Measurements from ENCODE around the gene PHACTR4.
"Not testable (repeated sequence)": the region's sequence is repeated elsewhere in the genome, so short reads cannot be mapped to it uniquely, and the experiment has no call there.

Gene PHACTR4

GRCh38 chr1:28457678-28458077, 88.1 kb downstream of the PHACTR4 start:
- in situ Hi-C loops (cut with MboI; ENCODE audit: low pct_unique_long_range_greater_than_20kb, low sequenced_read_pairs, unreplicated experiment) = no loop called here
- DNase-seq (ENCODE audit: low spot score) = no peak
- TF ChIP-seq, protein P1, sequence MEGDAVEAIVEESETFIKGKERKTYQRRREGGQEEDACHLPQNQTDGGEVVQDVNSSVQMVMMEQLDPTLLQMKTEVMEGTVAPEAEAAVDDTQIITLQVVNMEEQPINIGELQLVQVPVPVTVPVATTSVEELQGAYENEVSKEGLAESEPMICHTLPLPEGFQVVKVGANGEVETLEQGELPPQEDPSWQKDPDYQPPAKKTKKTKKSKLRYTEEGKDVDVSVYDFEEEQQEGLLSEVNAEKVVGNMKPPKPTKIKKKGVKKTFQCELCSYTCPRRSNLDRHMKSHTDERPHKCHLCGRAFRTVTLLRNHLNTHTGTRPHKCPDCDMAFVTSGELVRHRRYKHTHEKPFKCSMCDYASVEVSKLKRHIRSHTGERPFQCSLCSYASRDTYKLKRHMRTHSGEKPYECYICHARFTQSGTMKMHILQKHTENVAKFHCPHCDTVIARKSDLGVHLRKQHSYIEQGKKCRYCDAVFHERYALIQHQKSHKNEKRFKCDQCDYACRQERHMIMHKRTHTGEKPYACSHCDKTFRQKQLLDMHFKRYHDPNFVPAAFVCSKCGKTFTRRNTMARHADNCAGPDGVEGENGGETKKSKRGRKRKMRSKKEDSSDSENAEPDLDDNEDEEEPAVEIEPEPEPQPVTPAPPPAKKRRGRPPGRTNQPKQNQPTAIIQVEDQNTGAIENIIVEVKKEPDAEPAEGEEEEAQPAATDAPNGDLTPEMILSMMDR (IDR thresholded peaks at IDR 0.05; ENCODE audit: extremely low read depth, insufficient read depth, missing control alignments) = no peak

DNA sequence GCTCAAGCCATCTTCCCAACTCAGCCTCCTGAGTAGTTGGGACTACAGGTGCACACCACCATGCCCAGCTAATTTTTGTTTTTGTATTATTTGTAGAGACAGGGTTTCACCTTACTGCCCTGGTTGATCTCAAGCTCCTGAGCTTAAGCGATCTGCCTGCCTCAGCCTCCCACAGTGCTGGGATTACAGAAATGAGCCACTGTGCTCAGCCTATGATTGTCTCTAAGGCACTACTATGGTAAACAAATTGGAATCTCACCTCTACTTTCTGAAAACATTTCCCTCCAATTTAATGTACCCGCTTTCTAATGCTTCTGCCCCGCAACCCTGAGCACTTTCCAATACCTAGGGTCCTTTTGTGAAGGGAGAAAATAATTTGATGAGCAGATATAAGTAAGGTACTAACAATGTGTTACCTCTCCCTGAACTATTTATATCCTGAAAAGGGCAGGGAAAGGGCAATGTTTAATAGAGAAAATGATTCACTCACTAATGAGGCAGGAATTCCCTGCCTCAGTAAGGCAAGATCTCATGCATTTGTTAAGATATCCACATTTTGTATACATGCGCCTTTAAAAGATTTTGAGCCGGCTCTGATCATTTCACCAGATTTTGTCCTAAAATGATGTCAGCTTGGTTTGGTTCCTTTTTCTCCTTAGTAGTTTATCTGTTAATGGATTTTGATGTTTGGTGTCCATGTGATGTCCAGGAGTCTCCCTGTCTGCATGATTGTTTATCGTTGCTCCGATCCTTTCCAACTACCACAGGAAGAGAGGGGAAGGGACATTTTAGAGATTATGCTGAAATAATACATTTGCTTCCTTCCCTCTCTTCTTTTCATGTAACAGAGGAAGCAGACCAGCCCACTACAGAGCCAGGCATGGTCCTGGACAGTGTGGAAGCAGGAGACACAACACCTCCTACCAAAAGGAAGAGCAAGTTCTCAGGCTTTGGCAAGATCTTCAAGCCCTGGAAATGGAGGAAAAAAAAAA, 89.0 kb downstream of the PHACTR4 start:
- TF ChIP-seq, protein P1 (IDR thresholded peaks at IDR 0.05; ENCODE audit: extremely low read depth, insufficient read depth, missing control alignments) = no peak
- in situ Hi-C loops (cut with MboI; ENCODE audit: low pct_unique_long_range_greater_than_20kb, low sequenced_read_pairs, unreplicated experiment) = no loop called here
- DNase-seq (ENCODE audit: low spot score) = no peak

GRCh38 chr1:28466226-28466778, 96.8 kb downstream of the PHACTR4 start:
- in situ Hi-C loops (cut with MboI; ENCODE audit: low pct_unique_long_range_greater_than_20kb, low sequenced_read_pairs, unreplicated experiment) = no loop called here

DNA sequence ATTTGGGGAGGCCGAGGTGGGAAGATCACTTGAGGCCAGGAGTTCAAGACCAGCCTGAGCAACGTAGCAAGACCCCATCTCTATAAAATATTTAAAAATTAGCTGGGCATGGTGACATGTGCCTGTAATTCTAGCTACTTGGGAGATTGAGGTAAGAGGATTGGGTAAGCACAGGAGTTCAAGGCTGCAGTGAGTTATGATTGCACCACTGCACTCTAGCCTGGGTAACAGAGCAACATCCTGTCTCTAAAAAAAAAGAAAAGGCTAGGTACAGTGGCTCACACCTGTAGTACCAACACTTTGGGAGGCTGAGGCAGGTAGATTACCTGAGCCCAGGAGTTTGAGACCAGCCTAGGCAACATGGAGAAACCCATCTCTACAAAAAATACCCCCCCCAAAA, 100.6 kb downstream of the PHACTR4 start:
- in situ Hi-C loops (cut with MboI; ENCODE audit: low pct_unique_long_range_greater_than_20kb, low sequenced_read_pairs, unreplicated experiment) = no loop called here
- DNase-seq (ENCODE audit: low spot score) = no peak
- TF ChIP-seq, protein P1 (IDR thresholded peaks at IDR 0.05; ENCODE audit: extremely low read depth, insufficient read depth, missing control alignments) = no peak

More at GRCh38 chr1:28466226-28466778, 96.8 kb downstream of the PHACTR4 start:
- TF ChIP-seq, protein P1 (IDR thresholded peaks at IDR 0.05; ENCODE audit: extremely low read depth, insufficient read depth, missing control alignments) = no peak
- DNase-seq (ENCODE audit: low spot score) = no peak

DNA sequence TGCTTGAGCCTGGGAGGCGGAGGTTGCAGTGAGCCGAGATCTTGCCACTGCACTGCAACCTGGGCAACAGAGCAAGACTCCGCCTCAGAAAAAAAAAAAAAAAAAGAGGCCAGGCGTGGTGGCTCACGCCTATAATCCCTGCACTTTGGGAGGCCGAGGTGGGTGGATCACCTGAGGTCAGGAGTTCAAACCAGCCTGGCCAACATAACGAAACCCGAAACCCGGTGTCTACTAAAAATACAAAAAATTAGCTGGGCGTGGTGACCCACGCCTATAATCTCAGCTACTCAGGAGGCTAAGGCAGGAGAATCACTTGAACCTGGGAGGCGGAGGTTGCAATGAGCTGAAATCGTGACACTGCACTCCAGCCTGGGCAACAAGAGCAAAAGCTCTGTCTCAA, 110.0 kb downstream of the PHACTR4 start:
- DNase-seq (ENCODE audit: low spot score); in situ Hi-C loops (cut with MboI; ENCODE audit: low pct_unique_long_range_greater_than_20kb, low sequenced_read_pairs, unreplicated experiment): not testable (repeated sequence)

DNA sequence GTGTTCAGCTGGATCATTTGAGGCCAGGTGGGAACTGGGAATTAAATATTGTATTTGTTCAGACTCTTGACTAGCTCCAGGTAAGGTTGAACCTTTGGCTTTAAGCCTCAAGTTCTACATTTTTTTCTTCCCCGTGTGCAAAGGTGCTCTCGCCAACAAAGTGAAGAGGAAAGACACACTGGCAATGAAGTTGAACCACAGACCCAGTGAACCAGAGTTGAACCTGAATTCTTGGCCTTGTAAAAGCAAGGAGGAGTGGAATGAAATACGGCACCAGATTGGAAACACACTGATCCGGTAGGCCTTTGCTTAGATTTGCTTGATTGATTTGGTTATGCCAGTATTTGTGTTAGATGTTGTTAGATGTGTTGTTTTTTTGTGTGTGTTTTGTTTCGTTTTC, 110.8 kb downstream of the PHACTR4 start:
- no peak for DNase-seq (ENCODE audit: low spot score)
- in situ Hi-C loops (cut with MboI; ENCODE audit: low pct_unique_long_range_greater_than_20kb, low sequenced_read_pairs, unreplicated experiment) = no loop called here
- TF ChIP-seq, protein P1 (IDR thresholded peaks at IDR 0.05; ENCODE audit: extremely low read depth, insufficient read depth, missing control alignments) = no peak

DNA sequence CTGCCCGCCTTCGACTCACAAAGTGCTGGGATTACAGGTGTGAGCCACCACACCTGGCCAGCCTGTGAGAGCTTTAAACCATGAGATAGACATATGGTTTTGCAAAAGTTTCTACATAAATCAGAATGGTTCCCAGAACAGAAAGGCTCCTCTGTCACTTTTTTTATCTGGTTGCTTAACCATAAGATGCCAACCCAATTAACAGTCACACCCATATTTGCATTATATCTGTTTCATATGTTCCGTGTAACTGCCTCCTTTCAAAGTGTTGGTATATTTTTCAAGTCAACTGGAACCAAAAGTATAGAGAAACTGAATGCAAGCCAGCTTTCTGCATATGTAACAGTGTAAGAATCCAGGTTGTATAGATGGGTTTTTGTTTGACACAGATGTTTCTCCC, 112.6 kb downstream of the PHACTR4 start:
- in situ Hi-C loops (cut with MboI; ENCODE audit: low pct_unique_long_range_greater_than_20kb, low sequenced_read_pairs, unreplicated experiment) = no loop called here
- TF ChIP-seq, protein P1 (IDR thresholded peaks at IDR 0.05; ENCODE audit: extremely low read depth, insufficient read depth, missing control alignments) = no peak
- no peak for DNase-seq (ENCODE audit: low spot score)
